HG02852 (cell line): Measurements from ENCODE around the gene NALCN.
"Not testable (repeated sequence)": the region's sequence is repeated elsewhere in the genome, so short reads cannot be mapped to it uniquely, and the experiment has no call there.

Experiments
- ATAC-seq: cut with Tn5 transposase; IDR thresholded peaks from one replicate; pipeline ENCODE4 v1.9.1; 2021; ENCODE audit warnings: mild to moderate bottlenecking, moderate library complexity; ENCODE audit not compliant: unreplicated experiment

NALCN gene

DNA sequence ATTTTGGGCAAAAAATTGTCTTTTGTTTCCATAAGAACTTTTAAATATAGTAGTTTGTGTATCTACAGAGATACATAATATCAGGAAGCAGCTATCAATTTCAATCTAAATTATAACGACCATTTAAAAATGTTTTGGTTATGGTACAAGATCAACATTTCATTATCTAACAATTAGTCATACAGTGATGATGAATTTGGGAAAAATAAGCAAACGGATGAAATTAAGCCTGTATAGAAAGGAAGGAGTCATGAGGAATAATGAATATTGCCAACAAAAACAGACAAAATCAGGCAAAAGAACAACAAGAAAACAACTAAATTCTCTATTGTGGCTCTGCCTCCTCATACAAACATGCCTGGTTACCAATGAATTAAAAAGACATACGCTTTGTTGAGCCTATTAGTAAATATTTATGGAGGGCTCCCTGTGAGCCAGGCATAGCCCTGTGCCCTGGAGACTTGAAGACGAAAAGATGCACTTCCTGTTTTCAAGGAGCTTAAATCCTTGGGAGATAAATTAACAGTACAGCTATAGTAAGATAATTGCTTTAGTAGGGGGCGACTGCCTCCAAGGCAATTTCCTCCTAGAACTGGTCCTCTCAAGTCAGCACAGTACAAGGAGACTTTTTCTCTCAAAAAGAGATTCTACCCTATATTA is 73.0 kb downstream of the NALCN start:
- ATAC-seq, result no peak

DNA sequence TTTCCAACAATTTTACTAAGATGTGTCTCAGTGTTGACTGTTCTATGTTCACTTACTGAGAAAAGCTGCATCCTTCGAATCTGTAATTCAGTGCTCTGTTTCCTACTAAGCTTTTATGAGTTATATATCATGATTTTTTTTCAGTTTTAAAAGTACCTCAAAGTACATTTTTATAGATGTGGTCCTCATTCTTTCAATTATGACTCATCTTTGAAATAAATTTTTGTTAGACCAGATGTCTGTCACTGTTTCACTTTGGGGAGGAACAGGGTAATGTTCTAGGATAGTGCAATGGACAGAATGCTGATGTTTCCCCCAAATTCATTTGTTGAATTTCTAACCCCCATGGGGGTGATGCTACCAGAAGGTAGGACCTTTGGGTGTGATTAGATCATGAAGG is 74.8 kb downstream of the NALCN start:
- ATAC-seq, result no peak

DNA sequence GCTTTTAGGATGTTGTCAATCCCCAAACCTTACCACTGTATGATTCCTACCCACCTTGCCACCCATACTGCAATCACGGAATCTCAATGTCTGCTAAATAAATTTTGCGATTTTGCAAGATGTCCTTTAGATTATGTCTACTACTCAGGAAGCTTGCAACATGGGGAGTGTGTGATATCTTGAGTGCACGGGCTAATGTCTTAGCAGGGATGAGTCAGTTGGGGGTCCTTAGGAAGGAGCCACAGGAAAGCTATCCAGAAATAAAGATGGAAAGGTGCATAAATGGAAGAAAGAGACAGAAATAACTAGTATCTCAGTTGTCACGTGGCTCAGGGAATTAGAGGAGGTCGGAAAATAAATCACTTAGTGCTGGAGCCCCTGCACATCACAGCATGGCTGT is 77.1 kb downstream of the NALCN start:
- ATAC-seq, result no peak

DNA sequence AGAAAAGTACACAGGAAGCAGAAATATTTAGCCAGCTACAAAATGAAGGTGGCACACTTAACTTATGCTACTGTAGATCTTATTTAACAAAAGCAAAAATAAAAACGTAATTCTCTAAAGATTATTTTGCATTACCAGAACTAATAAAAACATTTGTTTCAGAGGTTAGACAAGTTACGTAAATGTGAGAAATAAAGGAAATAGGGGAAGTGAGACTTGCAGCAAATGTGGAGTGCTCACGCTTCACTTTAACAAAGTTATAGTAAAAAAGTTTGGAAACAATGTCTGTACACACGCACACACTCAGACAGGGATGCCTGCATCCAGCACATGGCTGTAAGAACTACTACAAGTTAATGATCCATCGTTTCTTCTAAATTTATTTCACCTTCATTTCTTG is 83.7 kb downstream of the NALCN start:
- no peak for ATAC-seq

GRCh38 chr13:101331731-101332130 is 84.6 kb downstream of the NALCN start:
- ATAC-seq, result no peak

DNA sequence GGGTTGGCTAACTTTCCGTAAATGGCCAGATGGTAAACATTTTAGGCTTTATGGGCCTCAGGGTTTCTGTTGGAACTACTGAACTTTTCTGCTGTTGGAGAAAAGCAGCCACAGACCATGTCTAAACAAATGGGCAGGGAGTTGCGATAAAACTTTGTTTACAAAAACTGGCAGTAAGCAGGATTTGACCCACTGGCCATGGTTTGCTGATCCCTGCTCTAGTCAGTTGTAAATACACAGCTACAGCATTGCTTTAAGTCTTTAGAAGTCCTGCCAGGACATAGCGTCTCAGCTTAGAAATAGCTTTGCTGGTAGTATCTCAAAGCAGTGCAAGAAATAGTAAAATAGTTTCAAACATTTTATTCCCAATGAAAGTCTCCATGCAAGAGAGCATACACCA is 88.4 kb downstream of the NALCN start:
- ATAC-seq, result no peak

GRCh38 chr13:101326710-101327109 is 89.6 kb downstream of the NALCN start:
- no peak for ATAC-seq

DNA sequence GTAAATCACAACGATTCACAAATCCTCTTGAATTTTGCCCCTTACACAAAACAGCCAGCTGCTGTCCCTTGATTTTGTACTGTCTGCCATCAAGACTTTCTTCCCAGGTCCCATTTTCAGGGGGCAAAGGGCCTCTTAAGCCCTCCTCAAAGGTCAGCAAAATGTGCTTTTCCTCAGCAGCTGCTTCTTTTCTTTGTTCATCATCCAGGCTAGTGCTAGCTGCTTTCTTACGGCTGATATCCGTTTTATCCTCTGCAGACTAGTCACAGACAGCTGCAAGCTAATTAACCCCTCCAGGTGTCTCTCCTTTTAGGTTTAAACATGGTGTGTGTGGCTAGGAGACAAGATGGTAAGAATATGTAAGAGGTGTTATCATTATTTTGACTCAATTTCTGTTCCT is 90.9 kb downstream of the NALCN start:
- ATAC-seq, result no peak

DNA sequence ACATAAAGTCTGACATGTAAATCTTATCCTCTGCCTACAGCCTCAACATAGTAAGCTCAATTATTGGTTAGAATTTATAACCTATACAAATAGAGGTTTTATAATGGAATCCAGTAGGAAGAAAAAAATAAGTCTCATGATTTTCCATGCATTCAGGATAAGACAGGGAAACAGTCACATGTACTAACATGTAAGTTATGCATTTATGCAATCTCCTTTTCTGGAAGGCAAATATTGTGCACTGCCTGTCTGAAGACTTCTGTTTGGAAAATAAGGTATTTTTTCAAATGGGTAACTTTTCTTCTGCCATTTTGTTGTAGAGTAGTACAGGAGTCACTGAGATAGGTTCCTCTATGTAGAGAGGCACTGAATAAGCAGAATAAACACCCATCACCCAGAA is 92.7 kb downstream of the NALCN start:
- ATAC-seq, result no peak

DNA sequence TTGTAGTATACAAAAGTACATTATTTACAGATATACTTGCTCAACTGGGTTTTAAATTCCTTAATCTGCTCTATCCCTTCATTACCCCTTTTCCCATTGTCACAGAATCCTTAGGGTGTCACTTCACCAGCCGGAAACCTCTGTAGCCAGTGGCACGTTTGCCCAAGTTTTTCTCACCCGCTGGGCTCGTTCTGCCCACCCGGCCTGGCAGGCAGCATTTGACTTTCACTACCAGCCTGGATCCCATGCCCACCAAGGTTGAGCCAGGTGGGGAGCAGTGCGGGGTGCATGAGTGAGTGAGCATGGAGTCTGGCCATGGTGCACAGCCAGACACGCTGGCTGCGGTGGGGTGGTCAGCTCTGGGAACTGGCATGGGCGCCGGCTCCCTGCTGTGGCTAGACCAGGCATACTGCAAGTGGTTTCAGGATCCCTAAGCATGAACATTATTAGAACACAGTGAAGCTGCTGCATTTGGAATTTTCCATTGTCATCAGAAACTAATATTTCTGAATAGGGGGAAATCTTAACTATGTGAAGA is 98.3 kb downstream of the NALCN start:
- no peak for ATAC-seq

DNA sequence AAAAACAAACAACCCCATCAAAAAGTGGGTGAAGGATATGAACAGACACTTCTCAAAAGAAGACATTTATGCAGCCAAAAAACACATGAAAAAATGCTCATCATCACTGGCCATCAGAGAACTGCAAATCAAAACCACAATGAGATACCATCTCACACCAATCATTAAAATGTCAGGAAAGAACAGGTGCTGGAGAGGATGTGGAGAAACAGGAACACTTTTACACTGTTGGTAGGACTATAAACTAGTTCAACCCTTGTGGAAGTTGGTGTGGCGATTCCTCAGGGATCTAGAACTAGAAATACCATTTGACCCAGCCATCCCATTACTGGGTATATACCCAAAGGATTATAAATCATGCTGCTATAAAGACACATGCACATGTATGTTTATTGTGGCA is 102.8 kb downstream of the NALCN start:
- not testable (repeated sequence) for ATAC-seq

DNA sequence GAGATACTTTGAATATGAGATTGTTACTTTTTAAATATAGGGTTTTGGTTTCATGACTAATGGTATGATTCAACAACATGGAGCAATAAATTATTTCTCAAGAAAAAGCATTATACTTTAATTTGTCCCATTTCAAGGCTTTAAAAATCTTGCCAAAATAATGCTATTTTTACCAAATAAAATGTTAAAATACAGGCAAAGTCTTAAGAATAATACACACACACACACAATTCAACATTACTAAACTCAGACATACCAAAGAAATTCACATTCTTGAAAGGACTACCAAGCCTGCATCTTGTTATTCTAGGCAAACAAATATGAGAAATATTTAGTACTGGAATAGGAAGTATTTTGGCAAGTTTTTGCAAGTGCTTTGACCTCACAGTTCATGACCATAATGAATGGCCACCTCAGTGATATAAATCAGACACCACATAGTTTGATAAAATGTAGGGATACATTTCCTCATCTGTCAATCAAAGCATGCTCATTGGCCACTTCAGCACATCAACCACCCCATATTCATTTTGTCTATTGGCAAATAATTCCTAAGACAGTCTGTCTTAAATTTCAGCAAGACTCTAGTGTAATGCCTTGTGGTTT is 107.2 kb downstream of the NALCN start:
- no peak for ATAC-seq

DNA sequence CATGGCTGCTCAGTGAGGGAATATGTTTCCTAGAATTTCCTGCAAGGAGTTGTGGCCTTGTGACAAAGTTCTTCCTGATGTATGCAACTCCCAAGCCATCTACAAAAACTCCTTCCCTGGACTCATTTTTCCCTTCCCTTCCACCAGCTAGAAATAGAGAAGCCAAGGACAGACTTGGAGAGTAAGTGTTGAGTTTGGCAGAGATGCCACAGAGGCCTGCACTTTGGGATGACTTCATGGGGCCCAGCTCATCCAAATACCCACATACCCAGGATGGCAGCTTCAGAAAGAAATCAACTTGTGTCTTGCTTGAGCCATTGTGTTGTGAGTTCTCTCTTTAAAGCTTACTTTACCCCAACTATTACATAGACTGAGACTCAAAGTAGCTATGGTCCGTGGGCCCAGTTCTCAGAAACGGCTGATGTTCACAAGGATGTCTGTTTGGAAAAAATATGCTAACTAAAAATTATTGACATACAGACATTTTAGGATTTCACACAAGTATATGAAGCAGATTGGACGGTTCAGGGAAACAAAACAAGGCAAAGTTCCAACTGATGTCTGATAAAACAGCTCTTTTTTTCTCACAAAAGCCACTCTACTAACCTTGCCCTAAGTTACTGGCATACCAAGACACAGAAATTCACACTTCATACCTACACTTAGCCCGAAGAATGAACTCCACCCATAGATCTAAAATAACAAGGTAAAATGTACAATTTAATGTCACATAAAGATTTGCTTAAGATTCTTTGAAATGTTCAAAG is 107.9 kb downstream of the NALCN start:
- ATAC-seq, result no peak

GRCh38 chr13:101307181-101307701 is 109.1 kb downstream of the NALCN start:
- ATAC-seq, result no peak

GRCh38 chr13:101306773-101307172 is 109.5 kb downstream of the NALCN start:
- ATAC-seq, result no peak

GRCh38 chr13:101305981-101306411 is 110.3 kb downstream of the NALCN start:
- ATAC-seq, result no peak

- no peak for ATAC-seq
These were observed 112.8 kb downstream of the NALCN start for GRCh38 chr13:101303521-101303920.

- ATAC-seq, result no peak
These were observed 115.3 kb downstream of the NALCN start for GRCh38 chr13:101301053-101301452.

DNA sequence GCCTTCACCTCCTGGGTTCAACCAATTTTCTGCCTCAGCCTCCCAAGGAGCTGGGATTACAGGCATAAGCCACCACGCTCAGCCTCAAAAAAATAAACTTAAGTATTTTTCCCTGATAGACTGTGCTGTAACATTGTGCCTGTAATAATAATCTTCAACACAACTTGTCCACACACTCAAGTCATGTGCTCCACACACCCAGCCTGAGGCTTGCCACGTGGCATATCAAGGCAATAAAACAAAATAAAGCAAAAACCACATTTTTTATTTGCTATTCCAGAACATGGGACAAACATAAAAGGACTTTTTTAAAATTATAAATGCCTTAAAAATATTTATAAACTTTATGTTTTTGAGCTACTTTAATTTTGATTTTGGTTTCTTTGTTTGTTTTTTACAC is 115.8 kb downstream of the NALCN start:
- no peak for ATAC-seq

GRCh38 chr13:101298517-101298916 is 117.8 kb downstream of the NALCN start:
- ATAC-seq, result no peak

DNA sequence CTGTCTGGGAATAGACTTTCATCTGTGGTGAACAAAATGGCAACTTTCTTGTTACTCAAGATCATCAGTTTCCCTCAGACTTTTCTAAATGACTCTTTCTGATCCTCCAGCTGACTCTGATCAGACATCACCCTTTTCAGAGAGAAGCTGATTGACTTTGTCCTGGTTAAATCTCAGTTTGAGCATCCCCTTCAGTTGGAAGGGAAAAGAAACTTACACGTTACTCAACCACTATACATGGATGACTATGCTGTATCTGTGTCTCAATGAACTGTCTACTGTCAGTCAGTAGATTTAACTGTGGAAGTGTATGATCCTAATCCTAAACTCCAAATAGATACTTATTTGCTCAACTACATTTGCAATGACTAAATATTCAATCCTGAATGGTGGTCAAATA is 118.5 kb downstream of the NALCN start:
- ATAC-seq, result no peak

GRCh38 chr13:101292711-101293110 is 123.6 kb downstream of the NALCN start:
- no peak for ATAC-seq
